Epidermal melanocyte (primary cell): Measurements from ENCODE around the gene KCNQ1.

ENCODE experiments used
- DNase-seq: peaks from one replicate; pipeline ENCODE4 v3.0.0; 2011; ENCODE audit warnings: low spot score; ENCODE audit not compliant: insufficient read length

Gene KCNQ1

DNA sequence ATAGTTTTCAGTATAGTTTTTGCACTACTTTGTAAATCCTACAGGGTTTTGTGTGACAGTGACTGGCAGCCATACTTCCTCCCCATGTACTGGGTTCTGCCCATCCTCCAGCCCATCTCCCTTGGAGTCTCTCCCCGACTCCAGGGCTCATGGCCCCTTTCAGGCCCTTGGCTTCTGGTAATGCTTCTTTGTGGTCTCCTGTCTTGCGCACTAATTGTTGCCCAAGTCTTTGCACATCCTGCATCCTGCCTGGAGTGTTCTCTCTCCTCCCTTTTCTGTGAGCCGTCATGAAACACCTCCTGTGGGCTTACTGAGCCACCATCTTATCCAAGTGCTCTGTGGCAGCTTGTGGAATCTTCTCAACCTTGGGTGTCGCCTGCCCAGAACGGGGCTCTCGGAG is 266.4 kb downstream of the KCNQ1 start:
- DNase-seq: no peak

GRCh38 chr11:2713094-2713493 is 268.3 kb downstream of the KCNQ1 start:
- no peak for DNase-seq

DNA sequence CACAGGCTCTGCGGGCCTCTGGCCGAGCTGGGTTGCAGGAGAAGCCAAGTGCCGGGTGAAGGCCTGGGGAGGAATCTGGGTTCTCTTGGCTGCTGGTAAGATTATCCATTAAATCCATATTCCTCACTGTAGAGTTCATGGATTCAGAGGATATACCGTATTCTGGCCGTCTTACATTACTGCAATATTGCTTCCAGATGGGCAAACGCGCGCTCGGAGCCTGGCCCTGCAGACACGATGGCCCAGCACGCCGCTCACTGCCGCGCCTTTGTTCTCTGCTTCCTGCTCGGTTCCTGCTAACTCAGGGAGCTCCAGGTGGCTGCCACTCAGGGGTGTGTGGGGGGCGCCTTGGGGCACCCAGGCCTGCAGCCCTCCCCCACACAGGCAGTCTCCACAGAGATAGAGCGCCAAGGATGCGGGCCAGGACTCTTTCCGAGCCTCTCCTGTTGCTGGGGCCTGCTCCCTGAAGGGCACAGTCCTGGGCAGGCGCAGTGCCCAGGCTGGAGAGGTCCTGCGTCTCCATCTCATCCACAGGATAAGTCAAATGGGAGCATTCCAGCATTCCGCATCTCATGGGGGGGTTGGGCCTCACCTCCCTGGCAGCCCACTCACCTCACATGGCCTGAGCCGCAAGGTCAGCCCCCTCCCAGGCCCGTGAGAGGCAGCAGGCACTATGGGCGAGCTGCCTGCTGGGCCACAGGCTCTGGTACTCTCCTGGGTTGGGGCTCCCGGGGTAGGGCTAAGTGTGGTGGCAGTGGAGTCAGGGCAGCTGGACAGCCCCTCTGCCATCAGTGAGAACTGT is 269.1 kb downstream of the KCNQ1 start:
- no peak for DNase-seq

GRCh38 chr11:2714463-2714800 is 269.6 kb downstream of the KCNQ1 start:
- no peak for DNase-seq

DNA sequence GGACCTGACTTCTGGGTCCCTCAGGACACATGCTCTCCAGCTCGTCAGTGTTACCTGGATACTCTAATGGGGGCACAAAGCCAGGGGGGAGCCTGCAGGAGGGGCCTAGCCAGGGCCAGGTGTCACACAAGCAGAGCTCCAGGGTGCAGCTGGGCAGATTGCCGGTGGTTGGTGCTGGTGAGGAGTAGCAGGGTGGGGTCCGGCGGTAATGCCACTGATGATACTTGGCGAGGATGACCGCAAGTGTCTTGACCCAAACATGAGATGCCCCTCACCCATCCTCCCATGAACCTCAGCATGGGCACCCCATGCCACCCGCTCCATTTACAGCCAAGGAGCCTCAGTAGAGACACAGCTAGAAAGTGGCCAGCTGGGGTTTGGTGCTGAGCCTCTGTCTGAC is 270.1 kb downstream of the KCNQ1 start:
- DNase-seq: no peak

- DNase-seq: no peak
These were observed 271.0 kb downstream of the KCNQ1 start for GRCh38 chr11:2715716-2716350.

DNA sequence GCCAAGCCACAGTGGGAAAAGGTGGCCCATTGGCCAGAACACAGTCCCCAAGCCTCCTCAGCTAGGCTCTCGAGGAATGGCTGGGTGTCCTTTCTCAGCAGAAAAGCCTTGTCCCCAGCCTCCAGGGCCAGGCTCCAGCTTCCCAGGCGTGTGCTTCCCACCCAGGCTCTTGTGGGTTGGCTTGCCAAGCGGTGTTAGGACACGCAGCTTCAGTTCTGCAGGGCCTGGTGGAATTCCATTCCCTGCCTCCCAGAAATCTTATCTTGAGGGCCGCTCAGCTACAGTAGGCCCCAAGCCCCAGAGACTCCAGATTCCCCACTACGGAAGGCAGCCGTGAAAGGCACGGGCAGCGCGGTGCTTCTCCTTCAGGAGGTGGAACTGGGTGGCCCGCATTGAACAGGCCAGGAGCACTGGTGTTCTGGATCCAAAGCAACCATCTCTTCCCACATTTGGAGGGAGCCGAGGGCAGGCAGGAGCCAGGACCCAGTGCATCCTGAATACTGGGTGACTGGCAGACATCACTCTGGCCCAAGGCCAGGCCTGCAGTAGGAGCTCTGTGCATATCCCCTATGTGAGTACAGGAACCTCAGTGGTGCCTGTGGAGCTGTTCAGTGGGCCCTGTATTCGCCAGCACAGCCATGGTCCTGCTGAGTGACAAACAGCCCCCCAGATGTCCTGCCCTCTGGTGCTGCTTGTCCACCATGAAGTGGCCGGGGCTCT is 271.7 kb downstream of the KCNQ1 start:
- DNase-seq: no peak

DNA sequence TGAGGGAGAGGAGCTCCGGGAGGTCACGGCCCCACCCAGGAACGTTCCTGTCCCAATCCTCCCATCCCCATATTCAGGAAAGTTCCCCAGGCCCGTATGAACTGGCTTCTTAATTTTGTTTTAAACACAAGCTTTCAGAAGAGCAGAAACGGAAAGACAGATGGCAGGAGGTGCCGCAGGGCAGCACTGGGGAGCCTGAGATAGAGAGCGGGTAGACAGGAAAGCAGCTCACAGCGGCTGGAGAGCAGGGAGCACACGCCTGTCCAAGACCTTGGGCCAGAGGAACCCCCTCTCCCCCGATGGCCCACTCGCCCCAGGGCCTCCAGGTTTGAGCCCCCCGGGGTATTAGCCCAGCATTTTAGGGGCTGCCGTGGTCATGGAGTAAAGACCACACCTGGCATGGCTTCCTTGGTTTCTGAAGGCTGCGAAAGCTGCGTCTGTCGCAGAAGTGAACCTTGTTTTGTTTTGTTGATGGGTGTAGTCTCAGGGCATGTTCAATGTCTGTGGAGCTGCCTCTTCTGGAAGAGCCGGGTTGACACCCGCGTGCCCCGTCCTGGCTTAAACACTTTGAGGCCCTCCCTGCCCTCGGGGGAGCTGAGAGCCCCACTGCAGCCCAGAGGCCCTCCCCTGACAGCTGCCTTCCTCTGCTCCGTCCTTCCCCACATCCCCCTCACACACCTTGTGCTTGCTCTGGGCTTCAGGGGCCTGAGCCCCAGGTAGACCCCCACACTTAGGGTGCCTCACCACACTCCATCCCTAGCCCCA is 272.9 kb downstream of the KCNQ1 start:
- DNase-seq: no peak

DNA sequence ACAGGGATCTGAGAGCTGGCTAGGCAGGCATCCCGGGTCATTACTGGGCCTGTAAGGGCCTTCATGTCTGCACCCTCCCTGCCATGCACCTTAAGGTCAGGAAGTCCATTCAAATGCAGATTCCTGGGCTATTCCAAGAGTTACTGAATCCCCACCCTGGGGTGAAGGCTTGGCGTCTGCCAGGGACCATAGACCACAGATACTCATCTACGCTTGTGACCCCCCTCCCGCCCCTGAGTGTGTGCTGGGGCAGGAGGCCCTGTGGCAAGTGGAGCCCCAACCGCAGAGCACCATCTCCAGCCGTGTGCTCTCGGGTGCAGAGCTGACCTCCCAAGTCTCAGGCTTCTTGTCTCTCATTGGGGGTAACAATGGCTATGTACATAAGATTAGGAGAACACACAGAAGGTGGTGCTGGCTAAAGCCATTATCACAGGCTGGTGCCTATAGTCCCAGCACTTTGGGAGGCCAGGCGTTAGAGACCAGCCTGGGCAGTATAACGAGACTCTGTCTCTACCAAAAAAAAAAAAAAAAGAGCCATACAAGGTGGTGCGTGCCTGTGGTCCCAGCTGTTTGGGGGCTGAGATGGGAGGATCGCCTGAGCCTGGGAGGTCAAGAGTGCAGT is 274.1 kb downstream of the KCNQ1 start:
- no peak for DNase-seq

DNA sequence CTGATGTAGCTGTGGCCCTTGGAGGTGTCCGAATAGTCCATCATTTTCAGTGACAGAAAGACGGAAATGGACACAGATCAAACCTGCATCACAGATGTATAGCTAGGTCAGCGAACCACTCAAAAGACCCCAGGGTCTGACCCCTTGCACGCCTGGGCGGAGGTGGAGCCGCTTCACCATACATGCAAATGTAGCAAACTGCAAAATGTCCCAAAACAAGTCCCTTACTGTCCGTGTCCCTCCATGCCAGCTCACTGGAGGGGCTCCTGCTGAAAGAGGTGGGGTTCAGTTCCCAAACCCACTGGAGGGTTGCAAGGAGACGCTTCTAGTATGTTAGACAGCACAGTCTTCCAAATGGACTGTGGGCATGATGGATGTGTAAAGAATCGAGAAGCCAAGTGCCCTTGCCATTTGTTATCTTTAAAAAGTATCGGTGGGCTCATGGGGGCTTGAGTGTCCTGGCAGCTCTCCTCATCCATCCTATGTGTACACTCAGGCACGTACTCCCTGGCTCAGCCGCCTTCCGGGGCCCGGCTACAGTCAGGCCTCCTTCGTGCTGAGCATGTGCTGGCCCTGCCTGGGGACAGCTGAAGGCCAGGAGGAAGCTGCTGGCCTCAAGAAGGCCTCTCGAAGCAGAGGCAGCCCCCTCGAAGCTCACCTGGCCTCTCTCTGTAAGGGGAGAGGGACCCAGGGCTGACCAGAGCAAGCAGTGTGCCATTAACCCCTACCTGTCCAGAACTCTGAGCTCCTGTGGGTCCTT is 275.2 kb downstream of the KCNQ1 start:
- DNase-seq: no peak

GRCh38 chr11:2721210-2721916 is 276.6 kb downstream of the KCNQ1 start:
- DNase-seq: no peak

GRCh38 chr11:2722955-2723354 is 278.1 kb downstream of the KCNQ1 start:
- no peak for DNase-seq

DNA sequence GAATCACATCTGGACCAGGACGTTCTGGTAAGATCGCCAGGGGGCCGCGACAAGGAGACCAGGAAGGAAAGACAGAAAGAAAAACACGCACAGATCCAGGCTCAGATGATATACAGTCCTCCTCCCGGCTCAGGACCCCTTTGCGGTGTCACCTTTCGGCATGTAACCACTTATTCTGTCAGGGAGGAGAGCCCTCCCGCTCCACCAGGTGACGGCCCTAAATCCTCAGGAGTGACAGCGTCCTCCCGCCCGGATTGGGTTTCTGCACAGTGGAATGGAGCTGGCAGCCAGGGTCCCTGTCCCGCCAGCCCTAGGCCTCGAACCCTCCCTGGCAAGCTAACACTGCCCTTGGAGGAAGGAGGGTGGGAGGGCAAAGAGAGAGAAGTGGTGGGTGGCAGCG is 279.3 kb downstream of the KCNQ1 start:
- no peak for DNase-seq

- DNase-seq: no peak
These were observed 280.0 kb downstream of the KCNQ1 start for GRCh38 chr11:2724653-2725367.

DNA sequence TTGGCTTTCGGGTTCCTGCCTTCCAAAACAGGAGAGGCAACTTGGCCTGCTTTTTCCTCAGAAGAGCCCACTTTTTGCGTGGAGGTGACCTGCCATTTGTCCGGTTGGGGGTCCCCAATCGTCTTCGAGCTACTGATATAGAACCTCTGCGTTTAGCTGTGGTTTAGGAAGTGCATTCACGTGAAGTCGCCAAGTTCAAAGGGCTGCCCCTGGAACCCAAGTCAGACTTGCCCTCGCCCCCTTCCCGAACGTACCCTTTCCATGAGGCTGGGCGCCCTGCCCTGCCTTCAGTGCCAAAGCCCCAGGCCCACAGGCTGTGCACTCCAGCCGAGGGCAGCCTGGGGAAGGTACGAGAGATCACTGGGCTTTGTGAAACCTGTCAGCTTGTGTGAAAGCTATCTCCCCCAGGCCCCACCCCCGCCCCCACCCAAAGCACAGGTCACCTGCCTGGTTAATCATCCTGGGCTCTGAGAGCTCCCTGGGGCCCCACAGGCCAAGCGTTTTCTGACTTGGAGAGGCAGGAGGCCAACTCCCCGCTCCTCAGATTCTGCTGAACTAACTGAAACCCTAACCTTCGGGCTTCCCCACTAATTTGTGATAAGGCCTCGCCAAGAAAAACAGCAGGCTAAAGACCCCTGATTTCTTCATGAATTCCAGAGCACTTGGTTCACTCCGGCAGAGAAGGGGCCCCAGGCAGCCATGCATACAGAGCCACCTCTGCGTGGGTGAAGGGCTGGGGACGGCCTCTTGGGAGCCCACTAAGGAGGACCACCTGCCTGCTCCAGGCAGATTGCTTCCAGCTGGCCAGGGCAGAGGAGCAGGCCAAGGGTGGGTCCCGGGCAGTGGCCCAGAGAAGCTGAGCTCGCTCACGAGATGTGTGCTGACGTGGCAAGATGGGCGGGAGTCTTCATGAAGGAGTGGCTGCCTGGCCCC is 280.8 kb downstream of the KCNQ1 start:
- no peak for DNase-seq

- DNase-seq: no peak
These were observed 282.2 kb downstream of the KCNQ1 start for GRCh38 chr11:2726964-2727363.

DNA sequence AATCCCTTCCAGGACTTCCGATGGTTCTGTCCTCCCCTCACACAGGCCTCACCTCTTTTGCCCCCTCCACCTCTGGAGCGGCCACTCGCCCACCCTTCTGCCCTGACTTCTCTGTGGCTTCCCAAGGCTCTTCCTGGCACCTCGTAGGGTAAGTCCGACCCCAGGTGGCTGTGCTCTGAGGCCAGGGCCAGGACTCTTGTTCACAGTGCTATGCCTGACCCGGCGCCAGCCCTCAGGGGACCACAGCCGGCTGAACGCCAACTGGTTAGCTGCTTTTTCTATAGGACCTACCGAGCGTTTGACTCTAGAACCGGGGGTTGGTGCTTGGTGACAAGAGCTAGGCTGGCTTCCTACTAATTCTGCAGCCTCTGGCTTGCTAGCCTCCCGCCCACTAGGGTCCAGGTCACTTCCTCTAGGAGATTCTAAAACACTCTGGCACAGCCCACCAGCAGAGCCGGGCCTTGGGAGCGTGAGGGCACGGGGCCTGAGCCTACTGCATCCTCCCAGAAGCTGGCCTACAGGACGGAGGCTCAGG is 283.4 kb downstream of the KCNQ1 start:
- no peak for DNase-seq
